SKM-1 treated with dmso at 0.1 percent for 144 hours (cell line): ENCODE measurements around the gene NAA20.

Experiments
- DNase-seq: peaks from one replicate; lab custom pipeline; 2025; ENCODE audit not compliant: unreplicated experiment; lab: John Stamatoyannopoulos, UW

NAA20 gene

GRCh38 chr20:20070871-20071726 is 53.9 kb downstream of the NAA20 start:
- no peak for DNase-seq

GRCh38 chr20:20073801-20074371 is 56.7 kb downstream of the NAA20 start:
- no peak for DNase-seq

- DNase-seq: no peak
Observed at GRCh38 chr20:20075032-20075431, 57.9 kb downstream of the NAA20 start.

- DNase-seq: no peak
Observed at GRCh38 chr20:20076297-20077065, 59.3 kb downstream of the NAA20 start.

GRCh38 chr20:20078041-20078440 is 60.9 kb downstream of the NAA20 start:
- DNase-seq: no peak

- DNase-seq: no peak
Observed at GRCh38 chr20:20079102-20079784, 62.1 kb downstream of the NAA20 start.
